HG03520 (cell line): ENCODE measurements around the gene KLHL21.
A peak's percentile ranks its signal among the peaks of the same experiment; 100 is the strongest.
"Not testable (repeated sequence)": the region's sequence is repeated elsewhere in the genome, so short reads cannot be mapped to it uniquely, and the experiment has no call there.

Experiments used
- ATAC-seq: cut with Tn5 transposase; IDR thresholded peaks from one replicate; pipeline ENCODE4 v1.9.1; 2021; ENCODE audit warnings: mild to moderate bottlenecking, moderate library complexity; ENCODE audit not compliant: unreplicated experiment

The KLHL21 gene

GRCh38 chr1:6585081-6585722, 17.5 kb downstream of the KLHL21 start:
- ATAC-seq = no peak

- ATAC-seq = no peak
Observed at GRCh38 chr1:6584126-6585080, 18.3 kb downstream of the KLHL21 start.

GRCh38 chr1:6582370-6582769, 20.3 kb downstream of the KLHL21 start:
- no peak for ATAC-seq

- ATAC-seq = no peak
Observed at GRCh38 chr1:6581561-6582305, 20.9 kb downstream of the KLHL21 start.

GRCh38 chr1:6580593-6581409, 21.9 kb downstream of the KLHL21 start:
- no peak for ATAC-seq

- ATAC-seq = no peak
Observed at GRCh38 chr1:6580119-6580592, 22.5 kb downstream of the KLHL21 start.

GRCh38 chr1:6579374-6580118, 23.1 kb downstream of the KLHL21 start, which contains the start of gene ZBTB48:
Gene ZBTB48 (plus strand): TSS chr1:6579994. CDS start chr1:6580610, 616 bp downstream.
- ATAC-seq = peak; percentile 96

GRCh38 chr1:6578624-6579373, 23.9 kb downstream of the KLHL21 start:
- ATAC-seq = no peak

- ATAC-seq = no peak
Observed at GRCh38 chr1:6577831-6578525, 24.7 kb downstream of the KLHL21 start.

- ATAC-seq = no peak
Observed at GRCh38 chr1:6574818-6575217, 27.9 kb downstream of the KLHL21 start.

- ATAC-seq = no peak
Observed at GRCh38 chr1:6574025-6574620, 28.5 kb downstream of the KLHL21 start.

- ATAC-seq = no peak
Observed at GRCh38 chr1:6572653-6573383, 29.9 kb downstream of the KLHL21 start.

GRCh38 chr1:6570987-6571386, 31.7 kb downstream of the KLHL21 start:
- ATAC-seq = no peak

- ATAC-seq = no peak
Observed at GRCh38 chr1:6570100-6570499, 32.6 kb downstream of the KLHL21 start.

- no peak for ATAC-seq
Observed at GRCh38 chr1:6569033-6569432, 33.6 kb downstream of the KLHL21 start.

GRCh38 chr1:6560267-6560666, 42.4 kb downstream of the KLHL21 start:
- no peak for ATAC-seq

- ATAC-seq = not testable (repeated sequence)
Observed at GRCh38 chr1:6559161-6559560, 43.5 kb downstream of the KLHL21 start.
